Calu3 (cell line): ENCODE measurements around the gene ETFRF1. TPM values are rescaled to one million over a fixed set of nuclear protein-coding genes. Genes with fewer than 3 reads are reported as not detected.

Experiments
- BruUV-seq: library from RNA; stranded (reverse); fragments of 400-500 nt; replicated peaks from 2 replicates; lab custom pipeline; 2021; lab: Mats Ljungman, UMichigan
- CTCF ChIA-PET: fragments of 300-600 bp; sonication (Branson Sonifier 250); formaldehyde crosslinking; loops from one replicate; lab custom pipeline; 2022; ENCODE audit warnings: antibody characterized with exemption; lab: Charles Lee
- DNase-seq: peaks from one replicate; pipeline ENCODE4 v3.0.0; 2022
- H3K27ac Mint-ChIP-seq: one replicate; pipeline ENCODE4 v1.8.0; 2022; ENCODE audit warnings: mixed read lengths; ENCODE audit not compliant: unreplicated experiment
- H3K27me3 Mint-ChIP-seq: one replicate; pipeline ENCODE4 v1.8.0; 2022; ENCODE audit warnings: mixed read lengths; ENCODE audit not compliant: unreplicated experiment
- H3K36me3 Mint-ChIP-seq: one replicate; pipeline ENCODE4 v1.8.0; 2022; ENCODE audit warnings: mild to moderate bottlenecking, moderate library complexity, mixed read lengths; ENCODE audit not compliant: insufficient read depth, unreplicated experiment
- H3K4me1 Mint-ChIP-seq: one replicate; pipeline ENCODE4 v1.8.0; 2022; ENCODE audit warnings: mild to moderate bottlenecking, low read depth, mixed read lengths; ENCODE audit not compliant: unreplicated experiment
- H3K4me3 Mint-ChIP-seq: one replicate; pipeline ENCODE4 v1.8.0; 2022; ENCODE audit warnings: mild to moderate bottlenecking, low read depth, moderate library complexity, mixed read lengths; ENCODE audit not compliant: unreplicated experiment
- H3K9me3 Mint-ChIP-seq: one replicate; pipeline ENCODE4 v1.8.0; 2022; ENCODE audit warnings: low read depth, mixed read lengths; ENCODE audit not compliant: unreplicated experiment
- CTCF ChIP-seq: fragments of 200-600 bp; IDR thresholded peaks from one replicate; pipeline ENCODE4 v1.8.0; 2022; ENCODE audit warnings: antibody characterized with exemption; ENCODE audit not compliant: unreplicated experiment
- intact Hi-C: fragments of 100-400 bp; cut with micrococcal nuclease; formaldehyde crosslinking; loops from one replicate; pipeline ENCODE4 v1.10.0; 2022; ENCODE audit not compliant: unreplicated experiment
- total RNA-seq: library from RNA; stranded (reverse); gene quantifications from 2 replicates; pipeline ENCODE4 v1.2.3, GENCODE V29; 2022

ETFRF1 gene
- total RNA-seq, 1 experiment from 2014 or later = 10.5 TPM

DNA sequence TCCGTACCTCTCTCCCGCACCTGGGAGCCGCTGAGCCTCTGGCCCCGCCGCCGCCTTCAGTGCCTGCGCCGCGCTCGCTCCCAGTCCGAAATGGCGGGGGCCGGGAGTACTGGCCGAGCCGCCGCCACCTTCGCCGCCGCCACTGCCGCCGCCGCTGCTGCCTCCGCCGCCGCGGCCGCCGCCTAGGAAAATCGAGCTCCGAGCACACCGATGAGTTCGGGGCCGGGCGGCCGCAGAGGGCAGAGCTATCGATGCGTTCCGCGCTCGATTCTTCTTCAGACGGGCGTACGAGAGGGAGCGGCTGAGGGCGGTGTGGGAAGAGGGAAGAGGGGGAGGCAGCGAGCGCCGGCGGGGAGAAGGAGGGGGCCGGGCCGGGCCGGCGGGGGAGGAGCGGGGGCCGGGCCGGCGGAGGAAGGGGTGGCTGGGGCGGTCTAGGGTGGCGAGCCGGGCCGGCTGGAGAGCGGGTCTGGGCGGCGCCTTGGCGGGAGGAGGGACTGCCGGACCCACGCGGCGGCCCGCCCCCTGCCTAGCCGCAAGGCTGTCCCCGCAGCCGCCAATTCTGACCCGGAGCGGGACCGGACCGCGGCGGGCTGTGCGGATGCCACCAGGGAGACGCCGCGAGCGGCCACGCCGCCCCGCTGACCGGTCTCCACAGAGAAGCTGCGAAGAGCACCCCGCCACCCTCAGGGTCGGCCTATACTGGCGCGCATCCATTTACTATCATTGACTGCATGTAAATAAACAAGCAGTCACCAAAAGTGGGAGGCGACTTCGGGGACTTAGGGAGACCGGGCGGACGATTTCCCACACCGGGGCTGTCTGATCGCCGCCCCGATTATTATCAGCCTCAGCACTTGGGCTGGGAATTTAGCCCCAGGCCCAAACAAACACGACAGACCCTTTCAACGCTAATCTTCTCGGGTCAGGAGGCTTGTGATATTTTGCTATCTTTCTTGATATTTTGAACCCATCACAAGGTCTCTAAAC lies 56.0 kb downstream of the ETFRF1 start, which contains the start of gene KRAS:
Gene KRAS (minus strand): TSS at position 186 of the 987 bp plus-strand sequence.
- peaks cover 30% of the 10 kb centered on the region for H3K36me3 Mint-ChIP-seq
- TF ChIP-seq CTCF = no peak
- peak; percentile 94 for DNase-seq
- BruUV-seq = no TSS peak
- H3K4me1 Mint-ChIP-seq = peaks cover 16% of the 10 kb centered on the region
- H3K4me3 Mint-ChIP-seq = peak within 1 kb of the TSS; percentile 81
- peak within 1 kb of the TSS; percentile 64 for H3K27ac Mint-ChIP-seq
- intact Hi-C loops = no loop called here
- no peaks in the 10 kb centered on the region for H3K27me3 Mint-ChIP-seq
- H3K9me3 Mint-ChIP-seq = no peaks in the 10 kb centered on the region
- CTCF ChIA-PET = interaction anchor here (0.6 to 1.0 kb wide), 8 partner anchors 10 to 1468 kb away, joined by 3 to 6 read pairs (median 4); no protein-coding TSS in a partner anchor

DNA sequence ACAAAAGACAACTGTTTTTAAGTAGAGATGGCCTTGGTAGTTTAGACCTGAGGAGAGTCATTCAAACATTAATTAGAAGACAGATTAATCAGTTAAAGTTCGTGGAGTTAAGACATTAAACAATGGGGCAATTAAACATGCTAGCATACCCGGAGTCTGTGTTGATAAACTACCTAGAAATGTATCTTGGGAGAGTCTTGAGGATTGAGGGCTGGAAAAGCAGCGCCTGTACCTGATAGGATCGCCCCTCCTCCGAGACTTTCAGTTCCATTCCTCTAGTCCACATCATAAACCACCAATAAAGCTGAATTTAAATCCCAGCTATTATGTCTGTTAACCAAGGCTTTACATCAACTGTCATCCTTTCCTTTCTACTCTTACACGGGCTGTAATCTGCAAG lies 56.7 kb downstream of the ETFRF1 start:
- H3K27ac Mint-ChIP-seq = no peak overlapping the region
- CTCF ChIA-PET = no interaction called here
- DNase-seq = no peak
- H3K4me3 Mint-ChIP-seq = peak overlapping the region; percentile 81
- peaks cover 24% of the 10 kb centered on the region for H3K4me1 Mint-ChIP-seq
- no peaks in the 10 kb centered on the region for H3K9me3 Mint-ChIP-seq
- TF ChIP-seq CTCF = no peak
- BruUV-seq = no TSS peak
- intact Hi-C loops = no loop called here
- no peaks in the 10 kb centered on the region for H3K27me3 Mint-ChIP-seq
- peaks cover 25% of the 10 kb centered on the region for H3K36me3 Mint-ChIP-seq

GRCh38 chr12:25252946-25253345 lies 57.9 kb downstream of the ETFRF1 start:
- Mint-ChIP-seq H3K27ac (no peak overlapping the region), H3K4me3 (no peak overlapping the region), H3K27me3 (no peaks in the 10 kb centered on the region), H3K36me3 (peaks cover 25% of the 10 kb centered on the region), H3K9me3 (no peaks in the 10 kb centered on the region), H3K4me1 (peaks cover 30% of the 10 kb centered on the region)
- DNase-seq = no peak
- TF ChIP-seq CTCF = no peak
- CTCF ChIA-PET = no interaction called here
- BruUV-seq = no TSS peak
- intact Hi-C loops = no loop called here

DNA sequence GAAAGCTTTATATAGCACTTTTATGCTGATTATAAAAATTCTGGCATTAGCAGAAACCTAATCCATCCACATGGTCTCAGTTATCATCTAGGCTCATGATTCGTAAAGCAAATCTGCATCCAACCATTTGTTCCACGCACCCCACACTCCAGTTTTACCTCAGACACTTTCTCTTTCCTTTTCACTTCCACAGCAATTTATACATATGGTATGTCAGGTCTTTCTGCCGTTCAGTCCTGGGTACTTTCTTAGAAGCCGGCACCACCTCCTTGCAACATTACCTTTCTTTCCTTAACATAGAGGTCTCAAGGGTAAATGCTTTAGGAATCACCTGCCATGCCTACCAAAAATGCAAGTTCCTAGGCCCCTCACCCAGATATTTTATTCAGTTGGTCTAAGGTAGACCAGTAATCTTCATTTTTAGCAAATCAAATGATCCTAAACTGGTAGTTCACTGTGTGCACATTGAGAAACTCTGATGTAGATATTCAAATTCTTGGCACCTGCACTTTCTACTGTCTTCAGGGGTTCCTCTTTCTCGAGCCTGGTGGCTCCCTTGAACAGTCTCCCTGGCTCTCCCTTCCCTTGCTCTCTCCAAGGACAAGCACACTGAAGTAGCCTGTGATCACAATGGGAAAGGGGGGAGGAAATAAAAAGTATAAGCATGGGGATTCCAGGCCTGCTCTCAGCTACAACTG lies 58.5 kb downstream of the ETFRF1 start:
- Mint-ChIP-seq H3K27me3 (no peaks in the 10 kb centered on the region), H3K27ac (no peak overlapping the region), H3K4me1 (peaks cover 30% of the 10 kb centered on the region), H3K9me3 (no peaks in the 10 kb centered on the region), H3K4me3 (no peak overlapping the region), H3K36me3 (peaks cover 25% of the 10 kb centered on the region)
- no peak for DNase-seq
- CTCF ChIA-PET = no interaction called here
- TF ChIP-seq CTCF = no peak
- no TSS peak for BruUV-seq
- intact Hi-C loops = no loop called here
